GM19023 (cell line): ENCODE measurements around the gene HS3ST2.
"Not testable (repeated sequence)": the region's sequence is repeated elsewhere in the genome, so short reads cannot be mapped to it uniquely, and the experiment has no call there.

Experiments used
- ATAC-seq: cut with Tn5 transposase; IDR thresholded peaks from one replicate; pipeline ENCODE4 v1.9.1; 2021; ENCODE audit warnings: mild to moderate bottlenecking, moderate library complexity; ENCODE audit not compliant: unreplicated experiment

HS3ST2 gene

DNA sequence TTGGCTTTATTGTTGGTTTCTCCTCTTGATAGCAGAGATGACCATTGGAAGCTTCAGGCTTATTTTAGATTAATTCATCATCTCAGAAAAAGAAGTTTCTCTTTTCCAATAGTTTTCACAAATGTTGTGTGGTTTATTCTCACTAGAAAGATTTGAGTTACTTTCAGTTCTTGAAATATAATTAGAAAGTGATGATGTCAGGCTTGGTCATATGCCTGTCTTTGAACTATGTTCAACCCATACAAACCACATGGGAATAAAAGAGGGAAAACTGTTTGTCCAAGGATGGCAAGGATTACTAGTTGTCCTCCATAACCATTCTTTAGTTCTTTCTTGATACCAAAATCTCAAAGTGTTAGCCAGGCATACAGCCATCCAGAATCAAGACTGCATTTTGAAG is 3.7 kb upstream of the HS3ST2 start:
- ATAC-seq = no peak

DNA sequence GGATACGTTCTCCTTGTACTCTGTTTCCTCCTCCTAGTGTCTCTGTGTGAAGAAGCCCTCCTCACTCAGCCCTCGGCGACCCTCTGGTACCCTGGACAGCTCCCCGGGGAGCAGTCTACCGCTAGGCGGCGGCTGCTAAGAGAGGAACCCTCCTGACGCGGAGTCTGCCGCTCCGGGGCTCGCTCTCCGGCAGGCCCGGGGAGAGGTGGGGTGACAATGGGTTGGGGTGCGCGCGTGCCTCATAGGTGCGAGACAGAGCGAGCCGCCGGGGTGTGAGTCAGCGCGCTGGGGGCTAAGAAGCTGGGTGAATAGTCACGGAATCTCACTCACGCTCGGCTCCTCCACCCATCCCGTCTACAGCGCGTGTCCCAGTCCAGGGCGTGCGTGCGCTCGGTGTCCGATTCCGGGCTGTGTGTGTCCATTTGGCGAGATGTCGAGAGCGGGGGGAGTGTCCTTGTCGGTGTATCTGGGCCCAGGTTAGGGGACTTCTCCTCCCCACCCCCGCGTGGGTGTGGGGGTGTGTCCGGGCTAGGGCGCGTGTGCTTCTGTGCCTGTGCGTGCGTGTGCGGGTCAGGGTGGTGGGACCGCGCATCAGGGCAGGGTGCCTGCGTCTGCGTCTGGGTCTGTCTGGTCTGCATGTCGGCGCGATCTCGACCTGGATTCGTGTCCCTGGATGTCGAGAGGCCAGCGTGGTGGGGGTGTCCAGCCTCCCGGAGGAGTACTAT is 577 bp upstream of the HS3ST2 start:
- ATAC-seq = no peak

DNA sequence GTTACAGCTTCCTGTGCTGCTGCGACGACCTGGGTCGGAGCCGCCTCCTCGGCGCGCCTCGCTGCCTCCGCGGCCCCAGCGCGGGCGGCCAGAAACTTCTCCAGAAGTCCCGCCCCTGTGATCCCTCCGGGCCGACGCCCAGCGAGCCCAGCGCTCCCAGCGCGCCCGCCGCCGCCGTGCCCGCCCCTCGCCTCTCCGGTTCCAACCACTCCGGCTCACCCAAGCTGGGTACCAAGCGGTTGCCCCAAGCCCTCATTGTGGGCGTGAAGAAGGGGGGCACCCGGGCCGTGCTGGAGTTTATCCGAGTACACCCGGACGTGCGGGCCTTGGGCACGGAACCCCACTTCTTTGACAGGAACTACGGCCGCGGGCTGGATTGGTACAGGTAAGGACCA is 746 bp downstream of the HS3ST2 start:
- ATAC-seq = no peak

DNA sequence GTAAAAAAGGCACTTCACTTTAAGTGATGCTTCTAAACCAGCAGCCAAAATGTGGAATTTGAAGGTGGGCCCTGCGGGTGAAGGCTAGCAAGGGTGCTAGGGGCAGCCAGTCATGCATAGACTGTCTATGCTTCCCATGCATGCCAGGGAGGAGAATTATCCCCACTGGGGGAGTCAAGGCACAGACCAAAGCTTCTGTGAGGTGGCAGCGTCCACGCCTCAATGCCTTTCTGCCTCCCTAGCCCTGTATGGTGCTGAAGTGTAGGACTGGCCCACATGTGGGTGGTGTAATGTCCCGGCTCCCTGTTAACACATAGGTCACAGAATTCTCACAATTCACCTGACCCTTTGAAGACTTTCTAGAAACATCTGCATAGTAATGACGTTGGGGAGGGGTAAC is 1.9 kb downstream of the HS3ST2 start:
- no peak for ATAC-seq

DNA sequence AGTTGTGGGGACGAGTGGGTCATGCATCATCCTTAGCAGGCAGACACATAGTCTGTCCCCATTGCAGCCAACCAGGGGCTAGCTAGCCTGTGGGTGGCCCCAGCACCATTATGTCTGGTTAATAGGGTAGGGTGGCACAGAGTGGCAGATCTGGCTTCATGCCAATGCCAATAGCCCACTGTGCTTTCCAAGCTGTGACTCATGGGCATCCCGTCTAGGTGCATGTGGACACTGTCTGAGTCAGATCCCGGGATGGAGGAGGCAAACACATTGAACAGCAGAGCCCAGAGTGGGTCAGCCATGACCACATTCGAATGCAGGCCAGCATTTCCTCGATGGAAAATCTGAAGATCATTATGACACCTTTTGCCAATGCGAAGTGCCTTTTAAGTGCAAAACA is 2.5 kb downstream of the HS3ST2 start:
- ATAC-seq = no peak

DNA sequence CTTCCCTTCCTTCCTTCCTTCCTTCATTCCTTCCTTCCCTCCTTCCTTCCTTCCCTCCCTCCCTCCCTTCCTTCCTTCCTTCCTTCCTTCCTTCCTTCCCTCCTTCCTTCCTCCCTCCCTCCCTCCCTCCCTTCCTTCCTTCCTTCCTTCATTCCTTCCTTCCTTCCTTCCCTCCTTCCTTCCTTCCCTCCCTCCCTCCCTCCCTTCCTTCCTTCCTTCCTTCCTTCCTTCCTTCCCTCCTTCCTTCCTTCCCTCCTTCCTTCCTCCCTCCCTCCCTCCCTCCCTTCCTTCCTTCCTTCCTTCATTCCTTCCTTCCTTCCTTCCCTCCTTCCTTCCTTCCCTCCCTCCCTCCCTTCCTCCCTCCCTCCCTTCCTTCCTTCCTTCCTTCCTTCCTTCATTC is 4.8 kb downstream of the HS3ST2 start:
- ATAC-seq = not testable (repeated sequence)

DNA sequence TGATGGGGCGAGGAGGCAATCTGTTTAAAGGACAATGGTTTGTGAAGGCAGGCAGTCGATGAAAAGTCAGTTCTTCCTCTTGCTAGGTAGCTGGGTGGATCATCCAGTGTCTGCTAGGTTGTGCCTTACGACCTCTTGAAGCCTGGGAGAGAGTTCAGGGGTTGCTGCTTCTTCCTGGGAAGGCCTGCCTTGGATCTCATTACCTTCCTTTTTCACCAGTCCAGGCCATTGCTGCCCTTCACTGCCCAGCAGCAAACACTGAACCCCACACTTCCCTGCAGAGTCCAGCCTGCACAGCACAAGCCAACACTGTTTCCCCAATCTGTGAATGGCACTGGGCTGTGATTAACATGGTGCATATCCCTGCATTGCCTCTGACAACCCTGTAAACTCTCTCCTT is 24.7 kb downstream of the HS3ST2 start:
- no peak for ATAC-seq

DNA sequence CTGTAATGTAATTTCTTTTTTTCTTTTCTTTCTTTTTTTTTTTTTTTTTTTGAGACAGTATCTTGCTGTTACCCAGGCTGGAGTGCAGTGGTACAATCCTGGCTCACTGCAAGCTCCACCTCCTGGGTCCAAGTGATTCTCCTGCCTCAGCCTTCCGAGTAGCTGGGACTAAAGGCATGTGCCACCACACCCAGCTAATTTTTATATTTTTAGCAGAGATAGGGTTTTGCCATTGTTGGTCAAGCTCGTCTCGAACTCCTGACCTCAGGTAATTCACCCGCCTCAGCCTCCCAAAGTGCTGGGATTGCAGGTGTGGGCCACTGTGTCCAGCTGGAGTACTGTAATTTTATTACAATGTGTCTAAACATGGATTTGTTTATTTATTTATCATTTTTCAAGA is 28.1 kb downstream of the HS3ST2 start:
- ATAC-seq = not testable (repeated sequence)

DNA sequence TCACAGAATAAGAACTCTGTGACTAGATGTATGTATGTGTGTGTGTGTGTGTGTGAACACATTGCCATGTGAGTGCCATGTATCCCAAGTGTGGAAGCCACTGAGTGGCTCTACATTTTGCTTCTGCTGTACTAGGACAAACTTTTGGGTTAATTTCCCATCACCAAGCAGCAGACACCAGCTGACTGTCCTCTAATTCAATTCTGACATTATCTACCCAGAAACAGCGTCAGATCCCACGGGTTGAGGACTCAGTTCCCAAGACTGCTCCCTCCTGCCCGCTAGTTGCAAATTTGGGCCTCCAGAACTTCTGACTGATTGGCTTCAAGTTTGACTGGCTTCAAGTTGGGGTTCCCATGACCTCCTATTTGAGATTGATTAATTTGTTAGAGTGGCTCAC is 29.2 kb downstream of the HS3ST2 start:
- no peak for ATAC-seq

DNA sequence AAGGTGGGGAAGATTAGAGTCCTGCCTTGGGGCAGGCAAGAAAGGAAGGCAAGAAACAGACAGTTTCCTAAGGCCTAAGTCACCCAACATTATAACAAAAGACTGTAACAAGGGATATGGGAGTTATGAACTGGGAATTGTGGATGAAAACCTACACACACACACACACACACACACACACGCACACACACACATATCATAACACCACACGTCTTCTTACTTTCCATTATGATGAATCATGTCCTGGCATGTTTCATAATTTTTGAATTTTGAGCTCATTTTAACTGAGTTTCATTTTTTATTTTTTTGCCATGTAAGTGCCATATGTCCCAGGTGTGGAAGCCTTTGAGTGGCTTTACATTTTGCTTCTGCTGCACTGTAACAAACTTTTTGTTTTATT is 29.9 kb downstream of the HS3ST2 start:
- no peak for ATAC-seq

DNA sequence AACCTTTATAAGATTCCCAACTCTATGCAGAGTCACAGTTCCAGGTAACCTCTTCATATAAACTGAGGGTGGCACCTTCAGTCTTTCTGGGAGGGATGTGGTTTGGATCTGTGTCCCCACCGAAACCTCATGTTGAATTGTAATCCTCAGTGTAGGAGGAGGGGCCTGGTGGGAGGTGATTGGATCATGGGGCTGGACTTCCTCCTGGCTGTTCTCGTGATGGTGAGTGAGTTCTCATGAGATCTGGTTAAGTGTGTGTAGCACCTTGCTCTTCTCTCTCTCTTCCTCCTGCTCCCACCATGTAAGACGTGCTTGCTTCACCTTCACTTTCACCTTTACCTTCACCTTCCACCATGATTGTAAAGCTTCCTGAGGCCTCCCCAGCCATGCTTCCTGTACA is 30.5 kb downstream of the HS3ST2 start:
- no peak for ATAC-seq

DNA sequence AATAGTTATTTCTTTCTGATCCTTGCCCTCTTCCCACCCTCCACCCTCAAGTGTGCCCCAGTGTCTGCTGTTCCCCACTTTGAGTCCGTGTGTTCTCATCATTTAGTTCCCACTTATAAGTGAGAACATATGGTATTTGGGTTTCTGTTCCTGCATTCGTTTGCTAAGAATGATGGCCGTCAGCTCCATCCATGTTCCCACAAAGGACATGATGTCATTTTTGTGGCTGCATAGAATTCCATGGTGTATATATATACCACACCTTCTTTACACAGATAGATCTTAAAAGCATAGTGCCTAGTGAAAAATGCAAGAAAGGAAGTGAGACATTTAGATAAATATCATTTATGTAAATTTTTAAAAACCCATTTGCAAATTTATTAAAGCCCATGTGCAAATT is 33.1 kb downstream of the HS3ST2 start:
- ATAC-seq = no peak

DNA sequence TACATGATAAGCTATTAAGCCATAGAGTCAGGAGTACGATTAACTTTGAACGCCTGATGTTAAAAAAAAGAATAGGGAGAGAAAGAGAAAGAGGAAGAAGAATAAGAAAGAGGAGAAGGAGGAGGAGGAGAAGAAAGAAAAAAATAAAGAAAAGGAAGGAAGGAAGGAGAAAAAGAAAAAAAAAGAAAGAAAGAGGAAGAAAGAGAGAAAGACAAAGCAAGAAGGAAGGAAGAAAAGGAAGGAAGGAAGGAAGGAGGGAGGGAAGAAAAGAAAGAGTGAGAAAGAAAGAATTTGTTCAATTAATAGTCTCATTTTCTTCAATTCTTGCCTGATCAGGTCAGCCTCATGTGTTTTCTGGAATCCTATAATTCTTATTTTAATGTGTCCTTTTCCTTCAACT is 33.7 kb downstream of the HS3ST2 start:
- no peak for ATAC-seq

DNA sequence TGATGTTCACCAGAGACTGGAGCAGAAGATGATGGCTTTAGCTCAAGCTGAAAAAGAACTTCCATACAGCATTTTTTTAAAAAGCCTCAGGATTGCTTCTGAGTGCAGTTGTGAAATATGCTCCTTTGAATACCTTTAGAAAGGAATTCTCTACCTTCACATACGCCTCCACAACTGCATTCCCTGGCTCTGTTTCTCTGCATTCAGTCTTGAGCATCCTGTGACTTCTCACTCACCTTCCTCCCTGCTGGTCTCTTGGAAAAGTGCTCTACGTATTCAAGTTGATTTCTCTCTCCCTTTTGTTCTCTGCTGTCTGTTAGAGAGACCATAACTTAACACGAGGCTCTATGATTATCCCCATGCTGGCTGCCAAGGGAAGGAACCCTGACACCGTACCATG is 34.5 kb downstream of the HS3ST2 start:
- no peak for ATAC-seq

DNA sequence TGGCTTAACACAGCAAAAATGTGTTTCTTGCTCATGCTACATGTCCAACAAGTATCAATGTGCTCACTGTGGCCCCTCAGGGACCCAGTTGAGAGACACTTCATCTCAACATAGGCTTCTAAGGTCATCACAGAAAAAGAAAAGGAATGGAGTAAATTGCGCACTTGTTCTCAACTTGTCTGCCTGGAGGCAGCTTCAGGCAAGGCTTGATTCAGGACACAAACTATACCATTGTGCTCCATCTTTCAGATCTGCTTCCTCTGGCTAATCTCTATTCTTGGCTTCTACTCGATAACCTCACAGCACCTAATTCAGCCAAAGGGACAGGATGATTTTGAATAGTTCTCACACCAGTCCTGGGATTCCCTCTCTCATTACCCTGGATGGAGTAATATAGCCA is 35.6 kb downstream of the HS3ST2 start:
- no peak for ATAC-seq

DNA sequence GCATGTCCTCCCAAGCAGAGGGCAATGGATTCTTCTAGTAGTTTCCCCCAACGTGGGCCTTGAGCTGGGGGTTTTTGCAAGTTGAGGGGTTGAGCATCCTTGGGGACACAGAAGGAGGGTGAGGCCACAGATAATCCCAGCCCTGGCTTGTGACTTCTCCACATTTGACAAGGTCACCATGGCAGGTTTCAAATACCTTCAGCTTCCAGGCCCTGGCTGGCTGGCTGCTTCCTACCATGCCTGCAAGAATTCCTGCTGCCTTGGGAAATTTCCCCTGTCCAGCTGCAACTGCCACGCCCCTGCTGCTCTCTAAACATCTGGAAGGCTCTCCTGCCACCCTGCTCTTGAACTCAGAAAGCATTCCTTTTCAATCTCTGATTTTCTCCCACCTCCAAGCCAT is 41.3 kb downstream of the HS3ST2 start:
- no peak for ATAC-seq

DNA sequence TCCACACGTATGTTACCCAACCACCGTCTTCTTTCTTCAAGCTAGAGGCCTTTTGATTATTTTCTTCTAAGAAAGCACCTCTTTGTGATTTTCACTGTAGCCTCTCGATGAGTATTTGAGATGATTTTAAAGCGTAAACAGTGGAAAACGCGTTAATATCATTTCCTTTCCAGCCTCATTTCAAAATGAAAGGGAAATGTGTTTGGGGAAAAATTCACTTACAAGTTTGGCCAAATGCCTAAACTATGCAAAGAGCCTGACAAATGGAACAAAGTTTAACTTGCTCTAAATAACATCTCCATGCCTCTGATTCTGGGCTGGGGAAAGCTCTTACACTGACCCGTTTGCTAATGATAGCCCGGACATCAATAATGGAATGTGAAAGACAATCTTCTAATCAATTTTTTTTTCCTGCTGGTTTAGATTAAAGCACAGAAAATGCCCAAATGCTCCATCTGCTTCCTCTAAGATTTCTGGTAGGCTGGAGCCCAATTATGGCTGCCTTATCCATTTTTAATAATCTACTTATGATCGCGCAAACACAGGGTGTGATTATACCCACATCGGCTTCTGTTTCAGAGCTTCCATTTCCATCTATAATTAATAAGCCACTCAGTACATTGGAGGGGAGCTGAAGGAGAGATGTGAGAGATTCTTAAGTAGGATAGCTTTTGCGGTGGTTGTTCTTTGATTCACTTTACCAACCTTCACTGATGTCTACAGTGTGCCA is 43.5 kb downstream of the HS3ST2 start:
- ATAC-seq = no peak

DNA sequence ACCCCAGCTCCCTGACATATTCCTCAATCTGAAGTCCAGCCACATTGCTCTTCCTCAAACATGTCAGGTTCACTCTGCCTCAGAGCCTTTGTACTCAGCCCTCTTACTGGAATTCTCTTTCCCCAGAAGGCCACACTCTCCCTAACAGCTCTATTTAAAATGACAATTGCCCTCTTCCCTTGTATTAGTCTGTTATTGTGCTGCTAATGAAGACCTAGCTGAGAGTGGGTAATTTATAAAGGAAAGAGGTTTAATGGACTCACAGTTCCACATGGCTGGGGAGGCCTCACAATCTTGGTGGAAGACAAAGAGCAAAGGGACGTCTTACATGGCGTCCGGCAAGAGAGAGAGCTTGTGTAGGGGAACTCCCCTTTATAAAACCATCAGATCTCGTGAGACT is 46.0 kb downstream of the HS3ST2 start:
- ATAC-seq = no peak

DNA sequence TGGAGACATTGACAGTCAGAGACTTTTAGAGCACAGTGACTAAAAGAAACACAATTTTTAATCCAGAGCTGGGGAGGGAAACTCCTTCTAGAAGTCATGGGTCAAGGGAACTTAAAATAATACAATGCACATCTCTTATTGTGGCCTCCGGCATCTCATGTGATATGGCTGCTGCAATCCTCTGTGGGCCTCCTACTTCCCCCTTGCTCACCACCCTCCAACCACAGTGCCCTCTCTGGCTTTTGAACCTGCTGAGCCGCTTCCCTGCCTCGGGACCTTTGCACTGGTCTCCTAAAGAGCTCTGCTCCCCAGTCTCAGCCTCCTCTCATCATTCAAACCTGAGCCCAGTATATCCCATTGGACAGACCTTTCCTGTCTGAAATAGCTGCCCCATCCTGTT is 47.6 kb downstream of the HS3ST2 start:
- ATAC-seq = no peak

DNA sequence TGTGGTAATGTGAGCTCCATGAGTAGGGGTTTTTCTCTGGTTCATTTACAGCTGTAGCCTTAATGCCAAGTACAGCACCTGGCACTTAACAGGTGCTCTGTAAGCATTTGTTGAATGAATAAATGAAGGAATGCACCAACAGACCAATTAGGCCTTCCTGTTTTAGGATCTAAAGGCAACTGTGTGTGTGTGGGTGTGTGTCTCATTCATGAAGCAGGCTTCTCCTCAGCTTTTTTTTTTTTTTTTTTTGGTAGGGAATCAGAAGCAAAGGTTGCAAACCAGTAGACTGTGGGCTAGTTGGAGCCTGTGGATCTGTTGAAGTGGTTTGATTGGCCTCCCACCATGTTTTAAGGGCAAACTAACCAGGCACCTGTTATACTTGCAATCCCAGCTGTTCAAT is 48.1 kb downstream of the HS3ST2 start:
- ATAC-seq = no peak

DNA sequence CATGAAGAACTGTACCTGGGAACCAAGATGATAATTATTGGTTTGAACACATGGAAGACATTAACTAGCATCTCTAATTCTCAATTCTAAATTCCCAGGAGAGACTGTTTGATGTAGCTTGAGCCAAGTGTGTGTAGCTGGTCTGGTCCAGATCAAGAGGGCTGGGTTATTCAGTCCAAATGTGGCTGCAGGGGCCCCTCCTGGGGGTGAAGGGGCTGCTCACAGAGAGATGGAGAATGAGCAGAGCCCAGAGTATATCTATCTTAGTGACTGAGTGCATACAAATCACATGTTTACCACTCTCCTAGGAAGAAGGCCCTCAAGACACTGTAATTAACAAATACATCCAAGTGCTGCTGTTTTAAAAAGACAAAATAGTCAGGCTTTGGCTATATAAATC is 50.4 kb downstream of the HS3ST2 start:
- ATAC-seq = no peak

DNA sequence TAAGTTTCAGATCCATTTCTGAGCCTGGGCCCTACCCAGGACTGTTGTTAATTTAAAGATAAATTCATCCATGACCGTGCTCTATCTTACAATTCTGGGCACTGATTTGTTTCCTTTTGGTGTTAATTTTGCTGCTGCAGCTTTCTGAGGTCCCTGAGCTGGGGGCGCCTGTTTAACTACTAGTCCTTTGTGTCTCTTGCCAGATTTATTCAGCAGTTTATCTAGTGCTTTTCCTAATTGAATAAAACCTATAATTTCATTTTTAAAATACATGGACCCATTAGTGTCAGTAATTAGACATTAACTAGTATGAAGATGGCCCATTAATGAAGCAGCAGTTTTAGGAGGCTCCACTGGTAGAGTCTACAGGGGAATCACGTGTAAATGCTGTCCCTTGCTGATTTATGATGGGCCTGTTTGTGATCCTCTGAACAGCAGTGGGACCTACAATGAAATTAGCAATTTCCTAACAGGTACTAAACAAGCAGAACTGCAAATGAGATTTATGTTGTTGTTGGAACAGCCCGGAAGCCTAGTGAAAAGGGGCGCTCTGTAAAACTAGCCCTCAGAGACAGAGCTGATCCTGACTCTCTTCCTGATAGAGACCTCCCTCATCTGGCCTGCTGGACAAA is 54.7 kb downstream of the HS3ST2 start:
- no peak for ATAC-seq
